PC-3 (cell line): ENCODE results near the gene IFNAR1. TPM values are rescaled to one million over a fixed set of nuclear protein-coding genes. Genes with fewer than 3 reads are reported as not detected.

ENCODE experiments used
- ATAC-seq: fragments of 200-7000 bp; cut with Tn5 transposase; 2 replicates; pipeline ENCODE4 v1.9.1; 2020; ENCODE audit warnings: mild to moderate bottlenecking, moderate library complexity
- BruUV-seq: library from RNA; stranded (reverse); fragments of 400-500 nt; replicated peaks from 2 replicates; lab custom pipeline; 2021; lab: Mats Ljungman, UMichigan
- CTCF ChIA-PET: fragments of 300-600 bp; sonication (Branson Sonifier 250); formaldehyde crosslinking; loops from one replicate; lab custom pipeline; 2022; ENCODE audit warnings: antibody characterized with exemption; lab: Charles Lee
- POLR2A ChIA-PET: fragments of 300-600 bp; sonication (Branson Sonifier 250); formaldehyde crosslinking; loops from one replicate; lab custom pipeline; 2022; ENCODE audit warnings: antibody characterized with exemption; ENCODE audit not compliant: unreplicated experiment; lab: Charles Lee
- DNase-seq: peaks from one replicate; pipeline ENCODE4 v3.0.0-alpha.2; 2015
- H2AFZ ChIP-seq: fragments of 300-600 bp; sonication (generic); 2 replicates; pipeline ENCODE4 v1.6.0; 2016; ENCODE audit warnings: antibody characterized with exemption, low read length
- H3F3A ChIP-seq: fragments of 300-600 bp; sonication (generic); one replicate; pipeline ENCODE4 v1.6.0; 2017; ENCODE audit warnings: antibody characterized with exemption, low read length, control low read depth, mild to moderate bottlenecking; ENCODE audit not compliant: unreplicated experiment
- H3K27ac ChIP-seq: fragments of 300-600 bp; sonication (generic); 2 replicates; pipeline ENCODE4 v1.5.1; 2016; ENCODE audit warnings: mild to moderate bottlenecking, low read length
- H3K27me3 ChIP-seq: fragments of 300-600 bp; sonication (generic); 2 replicates; pipeline ENCODE4 v1.6.1; 2016; ENCODE audit warnings: low read length, mixed read lengths
- H3K36me3 ChIP-seq: fragments of 300-600 bp; sonication (generic); 2 replicates; pipeline ENCODE4 v1.6.1; 2016; ENCODE audit warnings: low read depth, mixed run types, low read length, mixed read lengths
- H3K4me1 ChIP-seq: fragments of 300-600 bp; sonication (generic); 2 replicates; pipeline ENCODE4 v1.5.1; 2016; ENCODE audit warnings: low read length; ENCODE audit not compliant: insufficient read depth
- H3K4me2 ChIP-seq: fragments of 300-600 bp; sonication (generic); 2 replicates; pipeline ENCODE4 v1.6.0; 2016; ENCODE audit warnings: low read length
- H3K4me3 ChIP-seq: fragments of 300-600 bp; sonication (generic); 2 replicates; pipeline ENCODE4 v1.5.1; 2016; ENCODE audit warnings: mild to moderate bottlenecking, low read length, mixed read lengths
- H3K79me2 ChIP-seq: fragments of 300-600 bp; sonication (generic); 2 replicates; pipeline ENCODE4 v1.6.1; 2017; ENCODE audit warnings: low read length, mixed read lengths
- H3K9ac ChIP-seq: fragments of 300-600 bp; sonication (generic); 2 replicates; pipeline ENCODE4 v1.6.0; 2016; ENCODE audit warnings: mild to moderate bottlenecking, low read length
- H3K9me2 ChIP-seq: fragments of 300-600 bp; sonication (generic); replicated peaks from 2 replicates; pipeline ENCODE4 v1.6.1; 2016; ENCODE audit warnings: mixed run types, low read length, mixed read lengths
- H3K9me3 ChIP-seq: fragments of 300-600 bp; sonication (generic); 2 replicates; pipeline ENCODE4 v1.6.1; 2016; ENCODE audit warnings: low read length, mixed read lengths
- H4K20me1 ChIP-seq: fragments of 300-600 bp; sonication (generic); 2 replicates; pipeline ENCODE4 v1.6.1; 2016; ENCODE audit warnings: low read length, mixed read lengths
- CTCF ChIP-seq: fragments of 300-600 bp; sonication (generic); conservative IDR thresholded peaks from 2 replicates; pipeline ENCODE4 v1.5.1; 2017; ENCODE audit warnings: antibody characterized with exemption, low read depth, mild to moderate bottlenecking, low read length
- EZH2 ChIP-seq: fragments of 300-600 bp; sonication (generic); IDR thresholded peaks from one replicate; pipeline ENCODE4 v1.6.1; 2017; ENCODE audit warnings: antibody characterized with exemption, mild to moderate bottlenecking, low read length; ENCODE audit not compliant: unreplicated experiment
- EZH2phosphoT487 ChIP-seq: fragments of 300-600 bp; sonication (generic); IDR thresholded peaks from 2 replicates; pipeline ENCODE4 v1.6.1; 2018; ENCODE audit warnings: mild to moderate bottlenecking, antibody characterized with exemption, low read length, borderline replicate concordance
- intact Hi-C: fragments of 100-400 bp; cut with micrococcal nuclease; formaldehyde crosslinking; loops from 2 replicates; pipeline ENCODE4 v1.9.0; 2023
- total RNA-seq: library from RNA; depleted of rRNA; stranded (reverse); fragments of >200 nt; gene quantifications from 2 replicates; pipeline ENCODE4 v1.2.3, GENCODE V29; 2014

Gene IFNAR1
- total RNA-seq, 1 experiment from 2014 or later, result 13.2 TPM

- no peak overlapping the region for H3K4me3 ChIP-seq
- no peak overlapping the region for H3K4me2 ChIP-seq
- H2AFZ ChIP-seq, result no peak overlapping the region
- TF ChIP-seq EZH2phosphoT487, result no peak
- TF ChIP-seq CTCF, result no peak
- no peak for TF ChIP-seq EZH2
- H3K27me3 ChIP-seq, result no peaks in the 10 kb centered on the region
- no TSS peak for BruUV-seq
- no peaks in the 10 kb centered on the region for H3K79me2 ChIP-seq
- no peaks in the 10 kb centered on the region for H3K36me3 ChIP-seq
- intact Hi-C loops, result no loop called here
- no peaks in the 10 kb centered on the region for H3K9me3 ChIP-seq
- no peaks in the 10 kb centered on the region for H3F3A ChIP-seq
- H3K4me1 ChIP-seq, result no peaks in the 10 kb centered on the region
- no peak overlapping the region for H3K27ac ChIP-seq
- ChIA-PET POLR2A (no interaction called here), CTCF (no interaction called here)
- H4K20me1 ChIP-seq, result no peaks in the 10 kb centered on the region
- H3K9me2 ChIP-seq, result no peaks in the 10 kb centered on the region
- ATAC-seq (no peak), DNase-seq (no peak)
- no peak overlapping the region for H3K9ac ChIP-seq
Measured at GRCh38 chr21:33279330-33279820, 45.4 kb upstream of the IFNAR1 start.

GRCh38 chr21:33281096-33281652 lies 43.6 kb upstream of the IFNAR1 start:
- ChIA-PET POLR2A (no interaction called here), CTCF (no interaction called here)
- ATAC-seq (no peak), DNase-seq (no peak)
- no peaks in the 10 kb centered on the region for H3K36me3 ChIP-seq
- intact Hi-C loops, result no loop called here
- H3K9me3 ChIP-seq, result no peaks in the 10 kb centered on the region
- H3K9me2 ChIP-seq, result no peaks in the 10 kb centered on the region
- H3K79me2 ChIP-seq, result no peaks in the 10 kb centered on the region
- H3K4me1 ChIP-seq, result peaks cover under 1% of the 10 kb centered on the region; the same call in 1 of the 2 replicates
- TF ChIP-seq EZH2phosphoT487 (no peak), CTCF (no peak), EZH2 (no peak)
- no peaks in the 10 kb centered on the region for H4K20me1 ChIP-seq
- H3K27ac ChIP-seq, result no peak overlapping the region
- no peak overlapping the region for H2AFZ ChIP-seq
- no peak overlapping the region for H3K4me2 ChIP-seq
- no peaks in the 10 kb centered on the region for H3K27me3 ChIP-seq
- H3K9ac ChIP-seq, result no peak overlapping the region
- no TSS peak for BruUV-seq
- H3K4me3 ChIP-seq, result no peak overlapping the region
- no peaks in the 10 kb centered on the region for H3F3A ChIP-seq

GRCh38 chr21:33283203-33283602 lies 41.6 kb upstream of the IFNAR1 start:
- BruUV-seq, result no TSS peak
- intact Hi-C loops, result no loop called here
- DNase-seq, result no peak
- ChIA-PET CTCF (interaction anchor here (0.5 kb wide), 1 partner anchor 474 kb away, joined by 11 read pairs; no protein-coding TSS in a partner anchor), POLR2A (no interaction called here)
- Histone ChIP-seq H3K27ac (no peak overlapping the region), H3K4me1 (peaks cover 15% of the 10 kb centered on the region), H3K9me3 (no peaks in the 10 kb centered on the region), H3K36me3 (no peaks in the 10 kb centered on the region), H3F3A (no peaks in the 10 kb centered on the region), H3K9ac (no peak overlapping the region), H3K4me3 (no peak overlapping the region), H3K4me2 (no peak overlapping the region), H3K9me2 (no peaks in the 10 kb centered on the region), H3K27me3 (no peaks in the 10 kb centered on the region), H2AFZ (no peak overlapping the region), H3K79me2 (no peaks in the 10 kb centered on the region), H4K20me1 (no peaks in the 10 kb centered on the region)
- ATAC-seq, result no peak
- TF ChIP-seq EZH2, result no peak
- no peak for TF ChIP-seq CTCF
- TF ChIP-seq EZH2phosphoT487, result no peak
